SK-N-MC (cell line): ENCODE results near the gene TMEM26.

Experiments used
- EZH2 ChIP-seq: fragments of 200-600 bp; sonication (generic); IDR thresholded peaks from one replicate; pipeline ENCODE4 v1.6.1; 2017; ENCODE audit warnings: antibody characterized with exemption
- POLR2AphosphoS5 ChIP-seq: IDR thresholded peaks from 2 replicates; pipeline ENCODE4 v1.6.1; 2012; ENCODE audit warnings: mild to moderate bottlenecking, low read depth, low read length, borderline replicate concordance

DNA sequence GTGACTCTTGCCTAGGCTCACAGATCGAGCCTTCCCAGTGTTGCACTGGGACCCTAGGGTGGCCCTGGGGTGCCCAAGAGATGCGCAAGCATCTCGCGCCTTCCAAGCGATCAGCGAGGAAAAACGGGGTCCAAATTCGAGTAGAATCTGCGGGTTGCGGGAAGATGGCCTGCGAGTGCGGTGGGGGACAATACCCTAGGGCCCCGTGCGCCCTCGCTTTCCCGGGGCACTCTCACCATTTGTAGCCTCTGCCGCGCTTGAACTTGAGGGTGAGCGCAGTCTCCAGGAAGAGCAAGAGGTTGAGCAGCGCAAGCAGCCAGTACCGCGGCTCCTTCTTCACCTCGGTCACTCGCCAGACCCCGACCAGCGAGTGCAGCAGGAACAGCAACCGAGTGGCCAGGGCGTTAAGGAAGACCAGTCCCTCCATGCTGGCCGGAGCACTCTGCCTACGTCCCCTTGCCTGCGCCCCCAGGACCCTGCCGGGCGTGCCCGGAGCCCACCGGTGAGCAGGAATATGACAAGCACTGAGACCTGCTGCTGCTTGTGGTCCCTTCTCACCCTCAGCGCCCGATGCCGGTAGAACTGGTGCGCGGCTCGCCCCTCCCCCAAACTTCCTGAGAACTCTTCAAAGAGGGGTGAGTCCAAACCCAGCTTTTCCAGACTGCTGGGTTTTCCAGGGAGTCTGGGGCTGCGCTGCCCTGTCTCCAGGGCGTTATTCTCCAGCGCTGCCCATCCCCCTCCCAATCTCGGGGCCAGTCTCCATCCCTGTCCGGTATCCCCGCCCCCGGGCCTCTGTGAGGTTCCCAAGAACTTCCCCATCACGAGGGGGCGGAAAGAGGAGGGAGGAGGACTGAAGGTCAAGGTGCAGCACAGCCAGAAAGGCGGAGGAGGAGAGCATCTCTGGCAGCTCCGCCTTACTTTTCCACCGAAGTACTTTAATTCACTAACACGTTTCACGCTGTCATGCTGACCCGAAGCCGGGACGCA lies at the start of gene TMEM26:
- TF ChIP-seq EZH2 (no peak), POLR2AphosphoS5 (no peak)
